Natural killer cell treated with Interleukin-12 subunit alpha and Interleukin-12 subunit beta and Interleukin-15 and Interleukin-18, amount 100 ng/mL, for 72 hours (primary cell): ENCODE measurements around the gene NUP88. TPM values are rescaled to one million over a fixed set of nuclear protein-coding genes. Genes with fewer than 3 reads are reported as not detected.

Source experiments
- ATAC-seq, 2 donors: fragments of 150-1000 bp; cut with Tn5 transposase in 1 of 2; sonication (Bioruptor Pico), chemical (Tn5 transposase) in 1 of 2; 2 replicates each; pipeline ENCODE4 v1.10.0; 2021
- DNase-seq: peaks from one replicate; pipeline ENCODE4 v3.0.0; 2022; ENCODE audit warnings: low spot score
- H3K27ac Mint-ChIP-seq, 2 donors: 1 replicate in 1 of 2; 2 replicates in 1 of 2; pipeline ENCODE4 v1.8.0; 2022; ENCODE audit warnings: mixed read lengths in 2 of 2, mild to moderate bottlenecking in 1 of 2, moderate library complexity in 1 of 2
- H3K27me3 Mint-ChIP-seq, 2 donors: 1 replicate in 1 of 2; 2 replicates in 1 of 2; pipeline ENCODE4 v1.8.0; 2022; ENCODE audit warnings: mixed read lengths in 2 of 2
- H3K36me3 Mint-ChIP-seq: one replicate; pipeline ENCODE4 v1.8.0; 2022; ENCODE audit warnings: mixed read lengths
- H3K4me1 Mint-ChIP-seq, 2 donors: 1 replicate in 1 of 2; 2 replicates in 1 of 2; pipeline ENCODE4 v1.8.0; 2022; ENCODE audit warnings: low read depth in 2 of 2, mixed read lengths in 2 of 2, mild to moderate bottlenecking in 1 of 2
- H3K4me3 Mint-ChIP-seq: one replicate; pipeline ENCODE4 v1.8.0; 2022; ENCODE audit warnings: mixed read lengths
- H3K9me3 Mint-ChIP-seq: 2 replicates; pipeline ENCODE4 v1.8.0; 2022; ENCODE audit warnings: mixed read lengths
- total RNA-seq, 2 donors: library from RNA; stranded (reverse); gene quantifications; one replicate each; pipeline ENCODE4 v1.2.3, GENCODE V29; 2022

The NUP88 gene
- total RNA-seq, 2 donors from 2014 or later, result 82.1 to 118 TPM

DNA sequence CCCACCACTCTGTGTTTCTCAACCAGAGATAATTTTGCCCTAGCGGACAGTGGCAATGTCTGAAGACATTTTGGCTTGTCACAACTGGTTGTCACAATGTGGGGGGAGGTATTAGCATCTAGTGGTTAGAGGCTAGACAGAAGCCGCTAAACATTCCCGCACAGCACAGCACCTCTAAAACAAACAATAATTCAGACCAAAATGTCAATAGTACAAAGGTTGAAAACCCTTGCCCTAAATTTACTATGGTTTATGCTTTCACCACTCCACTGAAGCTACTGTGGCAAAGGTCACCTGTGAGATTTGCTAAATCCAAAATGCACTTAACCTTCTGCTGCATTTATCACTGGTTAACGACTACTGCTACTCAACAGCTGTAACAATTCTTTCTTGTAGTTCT lies 14.1 kb downstream of the NUP88 start:
- Mint-ChIP-seq H3K4me1 (peaks cover 1 to 8% of the 10 kb centered on the region in 2 donors), H3K4me3 (no peak overlapping the region), H3K27me3 (no peaks in the 10 kb centered on the region), H3K27ac (no peak overlapping the region), H3K36me3 (peaks cover 13% of the 10 kb centered on the region), H3K9me3 (no peaks in the 10 kb centered on the region)
- no peak for DNase-seq
- ATAC-seq, result no peak

DNA sequence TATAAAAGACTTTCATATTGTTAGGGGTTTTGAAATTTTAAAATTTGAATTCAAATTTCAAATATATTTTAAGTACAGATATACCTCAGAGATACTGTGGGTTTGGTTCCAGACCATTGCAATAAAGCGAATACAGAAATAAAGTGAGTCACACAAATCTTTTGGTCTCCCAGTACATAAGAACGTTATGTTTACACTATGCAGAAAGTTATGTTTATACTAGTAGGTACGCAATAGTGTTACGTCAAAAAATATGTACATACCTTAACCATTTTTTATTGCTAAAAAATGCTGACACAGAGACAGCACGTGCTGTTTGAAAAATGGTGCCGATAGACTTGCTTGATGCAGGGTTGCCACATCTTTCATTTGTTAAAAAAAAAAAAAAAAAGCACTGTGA lies 19.7 kb downstream of the NUP88 start:
- DNase-seq, result no peak
- Mint-ChIP-seq H3K9me3 (no peaks in the 10 kb centered on the region), H3K4me1 (peaks cover 5 to 10% of the 10 kb centered on the region in 2 donors), H3K4me3 (no peak overlapping the region), H3K27me3 (no peaks in the 10 kb centered on the region), H3K36me3 (peaks cover 13% of the 10 kb centered on the region), H3K27ac (no peak overlapping the region)
- ATAC-seq, result no peak

DNA sequence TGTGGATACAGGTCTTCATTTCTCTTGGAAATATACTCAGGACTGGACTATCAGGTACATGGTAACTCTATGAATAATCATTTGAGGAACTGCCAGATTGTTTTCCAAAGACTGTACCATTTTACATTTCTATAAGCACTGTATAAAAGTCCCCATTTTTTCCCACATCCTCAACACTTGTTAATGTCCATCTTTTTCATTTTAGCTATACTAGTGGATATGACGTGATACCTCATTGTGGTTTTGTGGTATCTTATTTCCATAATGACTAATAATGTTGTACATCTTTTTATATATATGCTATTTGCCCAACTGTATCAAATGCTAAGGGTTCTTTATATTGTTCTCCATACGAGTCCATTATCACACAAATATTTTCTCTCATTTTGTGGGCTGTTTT lies 22.9 kb downstream of the NUP88 start:
- Mint-ChIP-seq H3K27ac (peak overlapping the region; percentile 18 to 27), H3K27me3 (no peaks in the 10 kb centered on the region), H3K4me3 (no peak overlapping the region), H3K4me1 (peaks cover 5 to 14% of the 10 kb centered on the region in 2 donors), H3K36me3 (peaks cover 27% of the 10 kb centered on the region), H3K9me3 (no peaks in the 10 kb centered on the region)
- DNase-seq (no peak), ATAC-seq (peak; percentile 55 to 71)

DNA sequence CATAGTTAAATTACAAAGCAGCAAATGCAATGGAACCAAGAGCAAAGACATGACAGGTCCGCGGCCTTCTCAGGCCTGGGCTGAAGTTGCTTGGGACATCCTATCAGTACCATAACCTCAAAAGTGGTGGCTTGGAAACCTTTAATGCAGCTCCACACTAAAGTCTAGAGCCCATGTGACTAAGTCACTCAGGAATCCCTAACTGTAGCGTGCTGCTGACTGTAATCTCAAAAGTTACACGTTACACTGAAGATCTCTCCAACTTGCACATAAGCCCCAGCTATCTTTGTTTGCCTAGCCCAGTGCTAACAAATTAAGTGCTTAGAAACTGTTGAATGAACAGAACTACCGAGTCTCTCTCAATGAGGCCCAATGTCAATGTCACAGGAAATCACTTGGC lies 27.8 kb downstream of the NUP88 start:
- H3K27ac Mint-ChIP-seq, result peak overlapping the region in 1 of 2 donors; percentile 21
- no peaks in the 10 kb centered on the region for H3K9me3 Mint-ChIP-seq
- no peak overlapping the region for H3K4me3 Mint-ChIP-seq
- H3K4me1 Mint-ChIP-seq, result peaks cover 9 to 15% of the 10 kb centered on the region in 2 donors
- H3K36me3 Mint-ChIP-seq, result peaks cover 33% of the 10 kb centered on the region
- no peaks in the 10 kb centered on the region for H3K27me3 Mint-ChIP-seq
- DNase-seq, result no peak
- no peak for ATAC-seq

DNA sequence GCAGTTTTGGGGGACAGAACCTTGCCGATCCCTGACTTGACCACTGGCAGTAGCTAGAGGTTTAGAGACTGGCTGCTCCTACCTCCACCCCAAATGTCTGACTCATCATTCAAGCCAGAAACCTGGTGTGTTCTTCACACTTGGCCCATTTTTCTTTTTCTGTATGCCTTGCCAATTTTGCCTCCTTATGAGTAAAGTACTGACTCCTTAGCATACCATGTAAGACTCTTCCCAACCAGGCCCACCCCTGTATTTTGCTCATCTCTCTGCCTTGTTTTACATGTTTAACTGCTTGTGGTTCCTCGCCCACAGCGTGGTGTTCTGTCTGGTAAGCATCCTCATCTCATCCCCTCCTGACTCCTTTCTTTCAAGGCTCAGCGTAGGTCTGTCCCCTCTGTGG lies 37.9 kb downstream of the NUP88 start:
- ATAC-seq (peak in 1 of 2 donors; percentile 20), DNase-seq (no peak)
- Mint-ChIP-seq H3K4me1 (peaks cover 0 to 13% of the 10 kb centered on the region in 2 donors), H3K27ac (peak overlapping the region in 1 of 2 donors; percentile 55), H3K36me3 (peaks cover 38% of the 10 kb centered on the region), H3K9me3 (no peaks in the 10 kb centered on the region), H3K27me3 (no peaks in the 10 kb centered on the region), H3K4me3 (no peak overlapping the region)

DNA sequence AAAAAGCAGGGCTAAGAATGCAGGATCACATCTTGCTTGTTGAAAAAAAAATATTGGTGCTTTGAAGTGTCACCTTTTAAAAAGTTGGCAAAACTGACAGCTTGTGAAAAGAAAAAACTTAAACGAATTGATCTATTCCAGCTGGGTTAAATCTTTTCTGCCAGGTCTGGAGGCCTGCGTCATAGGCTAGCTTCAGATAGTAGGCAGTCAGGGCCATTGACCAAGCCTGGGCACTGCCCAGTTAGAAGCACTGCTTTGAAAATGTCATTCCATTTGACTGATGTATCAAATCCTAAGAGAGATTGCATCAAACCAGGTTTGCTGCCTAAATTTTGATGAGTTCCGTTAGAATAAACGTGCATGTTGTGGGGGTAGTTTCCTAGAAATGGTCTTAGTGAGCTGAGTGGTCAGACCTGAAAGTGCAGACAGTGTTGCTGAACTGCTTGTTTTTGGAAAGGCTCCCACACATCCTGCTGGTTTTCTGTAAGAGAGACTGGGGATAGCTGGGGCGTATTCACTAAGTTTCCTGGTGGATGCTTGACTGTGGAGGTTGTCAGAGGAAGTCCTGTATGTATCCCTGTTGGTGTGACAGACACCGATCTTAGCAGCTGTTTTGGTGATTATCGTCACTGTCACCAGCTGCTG lies 38.8 kb downstream of the NUP88 start:
- DNase-seq (no peak), ATAC-seq (no peak)
- Mint-ChIP-seq H3K4me3 (no peak overlapping the region), H3K9me3 (no peaks in the 10 kb centered on the region), H3K27me3 (no peaks in the 10 kb centered on the region), H3K27ac (peak overlapping the region; percentile 12 to 41), H3K36me3 (peaks cover 38% of the 10 kb centered on the region), H3K4me1 (peaks cover 0 to 13% of the 10 kb centered on the region in 2 donors)

DNA sequence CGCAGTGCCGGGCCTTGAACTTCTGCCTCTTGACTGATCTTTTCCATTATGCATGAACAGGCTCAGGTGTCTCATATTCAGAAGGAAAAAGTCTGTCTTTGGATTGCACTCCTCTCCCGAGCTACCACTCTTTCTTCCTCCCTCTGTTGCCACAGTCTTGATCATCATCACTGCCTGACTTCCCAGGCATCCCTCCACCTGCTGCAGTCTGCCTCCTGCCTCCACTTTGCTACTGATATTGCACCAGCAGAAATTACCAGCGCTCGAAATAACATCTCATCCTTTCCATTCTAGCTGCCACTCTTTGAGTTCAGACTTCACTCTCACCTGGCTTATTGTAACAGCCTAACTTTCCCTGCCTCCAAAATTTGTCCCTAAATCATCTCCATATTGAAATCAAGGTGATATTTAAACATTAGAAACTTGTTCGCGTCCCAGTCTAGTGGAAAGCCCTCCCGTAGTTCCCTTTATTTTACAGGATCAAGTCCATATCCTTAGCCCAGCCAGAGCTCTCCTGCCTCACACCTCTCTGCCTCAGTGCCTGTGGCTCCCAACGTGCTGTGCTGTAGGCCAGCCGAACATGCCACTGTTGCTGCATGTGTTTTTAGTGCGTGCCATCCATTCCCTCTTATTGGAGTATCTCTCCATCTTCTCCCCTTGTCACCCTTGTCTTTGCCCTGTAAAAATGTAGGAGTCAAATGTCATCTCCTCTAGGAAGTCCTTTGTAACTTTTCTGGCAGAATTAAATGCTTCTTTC lies 39.9 kb downstream of the NUP88 start:
- Mint-ChIP-seq H3K27me3 (no peaks in the 10 kb centered on the region), H3K9me3 (no peaks in the 10 kb centered on the region), H3K4me1 (peaks cover 0 to 13% of the 10 kb centered on the region in 2 donors), H3K4me3 (no peak overlapping the region), H3K27ac (peak overlapping the region; percentile 12 to 51), H3K36me3 (peaks cover 38% of the 10 kb centered on the region)
- DNase-seq, result no peak
- no peak for ATAC-seq

DNA sequence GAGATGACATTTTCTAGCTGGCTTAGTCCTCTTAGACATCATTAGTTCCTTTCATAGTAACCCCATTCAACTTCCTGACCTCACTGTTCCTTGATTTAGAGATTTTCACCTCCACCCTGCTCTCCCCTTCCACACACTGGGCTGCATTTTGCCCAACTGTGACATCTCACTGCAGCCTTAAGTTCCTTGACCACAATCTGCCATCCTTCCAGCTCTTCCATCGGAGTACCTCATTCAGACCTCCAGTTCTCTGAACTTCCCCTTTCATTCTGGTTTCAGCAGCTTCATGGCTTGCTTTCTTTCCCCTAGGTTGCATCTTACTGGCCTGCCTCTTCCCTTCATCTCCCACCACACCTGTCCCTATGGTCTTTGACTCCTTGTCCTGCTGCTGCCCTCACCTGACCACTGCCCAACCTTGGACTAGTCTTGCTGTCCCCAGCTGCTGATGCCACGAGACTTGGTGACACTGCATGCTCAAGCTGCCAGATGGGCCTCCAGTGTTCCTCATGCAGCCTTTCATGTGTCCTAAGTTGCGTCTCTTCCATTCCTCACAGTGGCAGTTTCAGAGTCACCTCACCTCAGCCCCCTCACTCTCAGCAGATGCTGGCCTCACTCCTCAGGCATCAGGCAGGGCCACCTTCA lies 40.8 kb downstream of the NUP88 start:
- ATAC-seq (no peak), DNase-seq (no peak)
- Mint-ChIP-seq H3K27me3 (no peaks in the 10 kb centered on the region), H3K9me3 (no peaks in the 10 kb centered on the region), H3K4me3 (no peak overlapping the region), H3K4me1 (peaks cover 0 to 13% of the 10 kb centered on the region in 2 donors), H3K27ac (peak overlapping the region; percentile 12 to 51), H3K36me3 (peaks cover 36% of the 10 kb centered on the region)

DNA sequence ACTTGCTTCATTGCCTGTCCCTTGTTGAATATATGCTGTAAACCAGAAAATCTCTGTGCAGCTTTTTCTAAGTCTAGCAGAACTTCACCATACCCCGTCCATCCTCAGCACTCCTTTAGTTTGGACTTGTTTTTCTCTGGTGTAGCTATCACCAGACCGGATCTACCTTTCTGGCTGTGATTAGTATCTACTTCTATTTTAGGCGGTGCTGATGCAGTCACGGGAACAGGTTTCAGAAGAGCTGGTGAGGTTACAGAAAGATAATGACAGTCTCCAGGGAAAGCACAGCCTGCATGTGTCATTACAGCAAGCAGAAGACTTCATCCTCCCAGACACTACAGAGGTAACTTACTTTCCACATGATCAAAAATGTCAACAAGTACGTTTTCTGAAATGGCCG lies 46.4 kb downstream of the NUP88 start:
- Mint-ChIP-seq H3K36me3 (peaks cover 20% of the 10 kb centered on the region), H3K4me3 (no peak overlapping the region), H3K27me3 (no peaks in the 10 kb centered on the region), H3K27ac (no peak overlapping the region), H3K9me3 (no peaks in the 10 kb centered on the region), H3K4me1 (no peaks in the 10 kb centered on the region)
- ATAC-seq, result no peak
- no peak for DNase-seq

DNA sequence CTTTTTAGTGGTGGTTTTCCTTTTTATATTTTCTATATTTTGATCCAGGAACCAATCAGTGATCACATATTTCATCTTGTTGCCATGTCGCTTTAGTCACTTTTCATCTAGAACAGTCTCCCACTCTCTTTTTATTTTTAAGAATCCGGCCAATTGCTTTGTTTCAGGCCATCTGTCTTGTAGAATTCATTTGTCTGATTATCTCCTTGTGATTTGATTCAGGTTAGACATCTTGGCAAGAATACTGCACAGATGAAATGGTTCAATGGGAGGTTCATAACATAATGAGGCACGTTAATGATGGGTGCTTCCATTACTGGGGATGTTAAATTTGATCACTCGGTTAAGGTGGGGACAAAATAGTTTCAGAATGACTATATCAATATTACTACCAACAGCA lies 49.1 kb downstream of the NUP88 start:
- ATAC-seq, result no peak

DNA sequence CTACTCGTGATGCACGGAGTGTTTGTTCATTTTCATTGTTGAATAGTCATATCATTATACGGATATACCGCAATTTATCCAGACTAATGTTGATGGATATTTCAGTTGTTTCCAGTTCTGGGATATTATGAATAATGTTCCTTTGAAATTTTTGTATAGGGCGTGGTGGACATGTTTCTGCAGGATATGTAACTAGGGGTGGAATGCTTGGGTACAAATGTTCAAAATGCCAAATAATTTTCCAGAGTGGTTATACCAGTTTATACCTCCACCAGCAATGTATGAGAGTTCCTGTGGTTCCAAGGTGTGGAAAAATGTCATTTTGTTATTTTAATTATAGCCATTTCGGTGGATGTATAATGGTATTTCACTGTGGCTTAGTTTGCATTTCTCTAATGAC lies 53.6 kb downstream of the NUP88 start:
- Mint-ChIP-seq H3K4me1 (peaks cover 0 to 5% of the 10 kb centered on the region in 2 donors), H3K4me3 (no peak overlapping the region), H3K27me3 (no peaks in the 10 kb centered on the region), H3K36me3 (peaks cover 19% of the 10 kb centered on the region), H3K9me3 (no peaks in the 10 kb centered on the region), H3K27ac (no peak overlapping the region)
- DNase-seq (no peak), ATAC-seq (no peak)

More for the DNA sequence above, 49.1 kb downstream of the NUP88 start:
- H3K27ac Mint-ChIP-seq, result peak overlapping the region in 1 of 2 donors; percentile 40
- H3K4me3 Mint-ChIP-seq, result no peak overlapping the region
- peaks cover 20% of the 10 kb centered on the region for H3K36me3 Mint-ChIP-seq
- no peaks in the 10 kb centered on the region for H3K27me3 Mint-ChIP-seq
- H3K9me3 Mint-ChIP-seq, result no peaks in the 10 kb centered on the region
- no peak for DNase-seq
- no peaks in the 10 kb centered on the region for H3K4me1 Mint-ChIP-seq

DNA sequence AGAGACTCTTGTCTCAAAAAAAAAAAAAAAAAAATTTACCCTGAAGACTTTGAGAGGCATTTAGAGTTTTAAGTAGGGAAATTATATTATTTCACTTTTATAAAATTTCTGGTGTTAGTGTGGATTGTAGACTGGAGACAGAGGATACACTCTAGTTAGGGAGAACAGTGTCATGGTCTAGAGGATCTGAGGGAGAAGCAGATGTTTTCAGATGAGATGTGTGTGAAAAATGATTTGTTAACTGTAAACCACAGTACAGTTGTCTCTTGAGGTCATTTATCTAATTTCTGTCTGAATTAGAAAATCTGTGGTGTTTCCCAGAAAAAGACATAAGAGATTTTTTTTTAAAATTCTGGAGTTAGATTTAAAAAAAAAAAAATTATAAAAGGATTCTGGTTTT lies 54.8 kb downstream of the NUP88 start:
- H3K4me3 Mint-ChIP-seq, result no peak overlapping the region
- H3K27ac Mint-ChIP-seq, result peak overlapping the region in 1 of 2 donors; percentile 43
- H3K9me3 Mint-ChIP-seq, result no peaks in the 10 kb centered on the region
- H3K27me3 Mint-ChIP-seq, result no peaks in the 10 kb centered on the region
- H3K4me1 Mint-ChIP-seq, result peaks cover 3 to 5% of the 10 kb centered on the region in 2 donors
- ATAC-seq (no peak), DNase-seq (no peak)
- H3K36me3 Mint-ChIP-seq, result peaks cover 14% of the 10 kb centered on the region

DNA sequence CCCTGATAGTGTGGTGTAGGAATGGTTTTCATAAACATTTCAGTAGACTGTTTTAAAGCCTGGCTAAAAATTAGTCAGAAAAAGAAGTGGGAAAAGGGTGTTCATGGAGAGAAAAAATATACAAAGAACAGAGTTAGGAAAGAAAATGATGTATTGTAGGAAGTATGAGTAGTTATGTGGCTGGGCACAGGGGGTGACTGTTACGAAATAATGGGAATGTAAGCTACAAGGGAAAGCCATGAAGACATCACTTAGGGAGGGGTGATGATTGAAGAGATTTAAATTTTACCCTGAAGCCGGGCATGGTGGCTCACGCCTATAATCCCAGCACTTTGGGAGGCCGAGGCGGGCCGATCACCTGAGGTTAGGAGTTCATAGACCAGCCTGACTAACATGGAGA lies 55.3 kb downstream of the NUP88 start:
- H3K4me1 Mint-ChIP-seq, result peaks cover 3 to 5% of the 10 kb centered on the region in 2 donors
- no peaks in the 10 kb centered on the region for H3K27me3 Mint-ChIP-seq
- H3K36me3 Mint-ChIP-seq, result peaks cover 14% of the 10 kb centered on the region
- ATAC-seq, result no peak
- H3K4me3 Mint-ChIP-seq, result no peak overlapping the region
- no peak for DNase-seq
- no peaks in the 10 kb centered on the region for H3K9me3 Mint-ChIP-seq
- H3K27ac Mint-ChIP-seq, result no peak overlapping the region
